SK-N-SH (cell line): ENCODE results near the gene MUC20.

Experiments
- CTCF ChIP-seq: fragments of 200-600 bp; sonication (generic); IDR thresholded peaks from 2 replicates; pipeline ENCODE4 v1.6.1; 2017; ENCODE audit warnings: antibody characterized with exemption, mild to moderate bottlenecking, moderate library complexity
- EP300 ChIP-seq, 2 experiments: IDR thresholded peaks; 2 replicates each; pipeline versions ENCODE4 v1.4.0 to v1.6.1; 2012; ENCODE audit warnings: borderline replicate concordance in 1 of 2, low read depth in 1 of 2, low read length in 1 of 2
- EZH2phosphoT487 ChIP-seq: fragments of 200-600 bp; sonication (generic); IDR thresholded peaks from 2 replicates; pipeline ENCODE4 v1.6.1; 2017; ENCODE audit warnings: low read depth, mixed run types, mild to moderate bottlenecking, antibody characterized with exemption, moderate library complexity, borderline replicate concordance
- FOSL2 ChIP-seq: IDR thresholded peaks from 2 replicates; pipeline ENCODE4 v1.4.0; 2012; ENCODE audit warnings: low read depth, mild to moderate bottlenecking, moderate library complexity, borderline replicate concordance
- IRF3 ChIP-seq: fragments of 150-350 bp; IDR thresholded peaks from 2 replicates; pipeline ENCODE4 v1.6.1; 2016; ENCODE audit warnings: mild to moderate bottlenecking, low read depth, low read length
- MAX ChIP-seq: IDR thresholded peaks from 2 replicates; pipeline ENCODE4 v1.4.0; 2012; ENCODE audit warnings: low read depth
- NRF1 ChIP-seq: IDR thresholded peaks from 2 replicates; pipeline ENCODE4 v1.6.1; 2012; ENCODE audit warnings: low read depth, mild to moderate bottlenecking, low read length
- POLR2AphosphoS5 ChIP-seq: IDR thresholded peaks from 2 replicates; pipeline ENCODE4 v1.6.1; 2012; ENCODE audit warnings: low read depth, low read length
- RFX5 ChIP-seq: IDR thresholded peaks from 2 replicates; pipeline ENCODE4 v1.6.1; 2012; ENCODE audit warnings: mild to moderate bottlenecking, improper control_type of control experiment, low read length
- TCF12 ChIP-seq: IDR thresholded peaks from 2 replicates; pipeline ENCODE4 v1.4.0; 2012
- YY1 ChIP-seq: IDR thresholded peaks from 2 replicates; pipeline ENCODE4 v1.4.0; 2012; ENCODE audit warnings: low read depth, mild to moderate bottlenecking
- ZBTB33 ChIP-seq: IDR thresholded peaks from 2 replicates; pipeline ENCODE4 v1.4.0; 2012; ENCODE audit warnings: low read depth, borderline replicate concordance

- no peak for TF ChIP-seq ZBTB33
- no peak for TF ChIP-seq CTCF
- TF ChIP-seq TCF12: no peak
- TF ChIP-seq EZH2phosphoT487: no peak
- TF ChIP-seq IRF3: no peak
- no peak for TF ChIP-seq YY1
- TF ChIP-seq RFX5: no peak
- TF ChIP-seq MAX: no peak
- TF ChIP-seq NRF1: no peak
- no peak for TF ChIP-seq EP300 (IDR thresholded peaks at IDR 0.05; ENCODE audit: borderline replicate concordance in 1 of 2, low read depth in 1 of 2, low read length in 1 of 2)
- TF ChIP-seq POLR2AphosphoS5: no peak
- TF ChIP-seq FOSL2: no peak
Observed at GRCh38 chr3:195731356-195731905, 10.7 kb downstream of the MUC20 start.
